SK-N-SH treated with all-trans-retinoic acid at 6 μM for 48 hours (cell line): Measurements from ENCODE around the gene CARS1.

Experiments
- ATAC-seq: fragments of 200-7000 bp; cut with Tn5 transposase; 3 replicates; pipeline ENCODE4 v1.9.1; 2020; ENCODE audit warnings: mild to moderate bottlenecking, moderate library complexity
- ARNTL ChIP-seq: fragments of 450-650 bp; formaldehyde crosslinking; IDR thresholded peaks from 2 replicates; pipeline ENCODE4 v1.5.0; 2020; ENCODE audit warnings: low read depth, mild to moderate bottlenecking, moderate library complexity, borderline replicate concordance
- CREB5 ChIP-seq: fragments of 250-450 bp; sonication (Bioruptor Pico); IDR thresholded peaks from 2 replicates; pipeline ENCODE4 v1.5.1; 2020; ENCODE audit warnings: low read depth, mild to moderate bottlenecking, moderate library complexity
- CSDC2 ChIP-seq: fragments of 250-450 bp; sonication (Bioruptor Pico); IDR thresholded peaks from 2 replicates; pipeline ENCODE4 v1.5.0; 2020; ENCODE audit warnings: mild to moderate bottlenecking, moderate library complexity
- CSRNP3 ChIP-seq: fragments of 250-450 bp; sonication (Bioruptor Pico); IDR thresholded peaks from 2 replicates; pipeline ENCODE4 v1.5.1; 2021; ENCODE audit warnings: mild to moderate bottlenecking, moderate library complexity
- ESRRG ChIP-seq: fragments of 250-450 bp; sonication (Bioruptor Pico); IDR thresholded peaks from 2 replicates; pipeline ENCODE4 v1.6.1; 2021; ENCODE audit warnings: mild to moderate bottlenecking
- GLIS3 ChIP-seq: fragments of 250-450 bp; sonication (Bioruptor Pico); IDR thresholded peaks from 2 replicates; pipeline ENCODE4 v1.5.0; 2020; ENCODE audit warnings: mild to moderate bottlenecking, moderate library complexity
- ISL1 ChIP-seq: fragments of 250-450 bp; sonication (Bioruptor Pico); IDR thresholded peaks from 2 replicates; pipeline ENCODE4 v2.1.2; 2022; ENCODE audit warnings: mild to moderate bottlenecking, moderate library complexity
- OSR1 ChIP-seq: fragments of 250-450 bp; sonication (Bioruptor Pico); IDR thresholded peaks from 2 replicates; pipeline ENCODE4 v1.8.0; 2022; ENCODE audit warnings: moderate library complexity, mild to moderate bottlenecking, inconsistent platforms
- POU6F1 ChIP-seq: fragments of 250-450 bp; sonication (Bioruptor Pico); IDR thresholded peaks from 2 replicates; pipeline ENCODE4 v1.8.0; 2021; ENCODE audit warnings: low read depth, mild to moderate bottlenecking, moderate library complexity, borderline replicate concordance
- PPARA ChIP-seq: fragments of 250-450 bp; sonication (Bioruptor Pico); IDR thresholded peaks from 2 replicates; pipeline ENCODE4 v1.5.0; 2020; ENCODE audit warnings: mild to moderate bottlenecking, borderline replicate concordance
- SNAI2 ChIP-seq: fragments of 250-450 bp; sonication (Bioruptor Pico); IDR thresholded peaks from 2 replicates; pipeline ENCODE4 v1.5.0; 2020; ENCODE audit warnings: mild to moderate bottlenecking, moderate library complexity
- TCF4 ChIP-seq: fragments of 250-450 bp; sonication (Bioruptor Pico); IDR thresholded peaks from 2 replicates; pipeline ENCODE4 v1.8.0; 2021; ENCODE audit warnings: mild to moderate bottlenecking, moderate library complexity, borderline replicate concordance
- TOX ChIP-seq: fragments of 250-450 bp; sonication (Bioruptor Pico); IDR thresholded peaks from 2 replicates; pipeline ENCODE4 v1.8.0; 2021; ENCODE audit warnings: mild to moderate bottlenecking, moderate library complexity, borderline replicate concordance
- ZC3H10 ChIP-seq: fragments of 250-450 bp; sonication (Bioruptor Pico); IDR thresholded peaks from 2 replicates; pipeline ENCODE4 v1.5.1; 2021; ENCODE audit warnings: mild to moderate bottlenecking, moderate library complexity
- ZFP3 ChIP-seq: fragments of 250-450 bp; sonication (Bioruptor Pico); IDR thresholded peaks from 2 replicates; pipeline ENCODE4 v1.5.0; 2020; ENCODE audit warnings: mild to moderate bottlenecking, moderate library complexity
- ZFP30 ChIP-seq: fragments of 450-650 bp; formaldehyde crosslinking; IDR thresholded peaks from 2 replicates; pipeline ENCODE4 v1.5.0; 2022; ENCODE audit warnings: mild to moderate bottlenecking, moderate library complexity
- ZNF565 ChIP-seq: fragments of 450-650 bp; formaldehyde crosslinking; conservative IDR thresholded peaks from 2 replicates; pipeline ENCODE4 v1.5.0; 2020; ENCODE audit warnings: low read depth, mild to moderate bottlenecking, moderate library complexity
- ZNF70 ChIP-seq: fragments of 450-650 bp; formaldehyde crosslinking; IDR thresholded peaks from 2 replicates; pipeline ENCODE4 v1.5.0; 2020; ENCODE audit warnings: mild to moderate bottlenecking, moderate library complexity

CARS1 gene

GRCh38 chr11:3087821-3088800, 30.9 kb upstream of the CARS1 start (continued):
- TF ChIP-seq CSRNP3 (no peak), ZNF70 (no peak), POU6F1 (CRISPR knock-in tag) (no peak)
- TF ChIP-seq, all 23 proteins: peak for 0

- TF ChIP-seq CSRNP3 (no peak), CSDC2 (CRISPR knock-in tag) (no peak), ZC3H10 (no peak), ZNF565 (CRISPR knock-in tag) (no peak), POU6F1 (CRISPR knock-in tag) (no peak), ARNTL (CRISPR knock-in tag) (no peak), ISL1 (no peak), PPARA (CRISPR knock-in tag) (no peak), SNAI2 (no peak), ZNF70 (no peak), CREB5 (CRISPR knock-in tag) (no peak), ZFP30 (CRISPR knock-in tag) (no peak)
- no peak for ATAC-seq
These were observed 30.1 kb upstream of the CARS1 start for GRCh38 chr11:3087373-3087772.

- no peak for TF ChIP-seq ZNF70
- no peak for TF ChIP-seq CSDC2 (CRISPR knock-in tag)
- no peak for TF ChIP-seq ESRRG
- no peak for TF ChIP-seq ZFP3
- TF ChIP-seq ZFP30 (CRISPR knock-in tag), result no peak
- TF ChIP-seq GLIS3 (CRISPR knock-in tag), result no peak
- TF ChIP-seq CREB5 (CRISPR knock-in tag), result no peak
- TF ChIP-seq OSR1, result no peak
- no peak for TF ChIP-seq ISL1
- TF ChIP-seq SNAI2, result no peak
- no peak for TF ChIP-seq TCF4 (CRISPR knock-in tag)
- no peak for TF ChIP-seq PPARA (CRISPR knock-in tag)
- ATAC-seq, result no peak
These were observed 29.5 kb upstream of the CARS1 start for GRCh38 chr11:3086671-3087150.

- ATAC-seq, result no peak
- TF ChIP-seq ZFP30 (CRISPR knock-in tag) (no peak), SNAI2 (no peak), ISL1 (no peak), TOX (CRISPR knock-in tag) (no peak), ZNF565 (CRISPR knock-in tag) (no peak), ZC3H10 (no peak), ZNF70 (no peak)
These were observed 28.9 kb upstream of the CARS1 start for GRCh38 chr11:3086114-3086513.
